ENCODE results near the gene PIAS1. TPM values are rescaled to one million over a fixed set of nuclear protein-coding genes. Genes with fewer than 3 reads are reported as not detected.

The PIAS1 gene
- total RNA-seq, 1 donor from 2014 or later, result 56.3 TPM

GRCh38 chr15:68205954-68206539, 151.9 kb downstream of the PIAS1 start:
- H3K27me3 Mint-ChIP-seq, result no peaks in the 10 kb centered on the region
- peaks cover 34% of the 10 kb centered on the region for H3K4me1 Mint-ChIP-seq
- TF ChIP-seq CTCF (IDR thresholded peaks at IDR 0.05), result no peak
- no peak for DNase-seq
- ChIA-PET CTCF (no interaction called here), POLR2A (no interaction called here)
- peaks cover 5% of the 10 kb centered on the region for H3K36me3 Mint-ChIP-seq (ENCODE audit: low read depth)
- ATAC-seq (ENCODE audit: low read depth), result no peak
- no peak overlapping the region for H3K27ac Mint-ChIP-seq
- H3K4me3 Mint-ChIP-seq, result no peak overlapping the region
- no peaks in the 10 kb centered on the region for H3K9me3 Mint-ChIP-seq
- intact Hi-C loops (cut with micrococcal nuclease), result no loop called here

GRCh38 chr15:68206711-68207151, 152.6 kb downstream of the PIAS1 start:
- Mint-ChIP-seq H3K4me3 (no peak overlapping the region), H3K27me3 (no peaks in the 10 kb centered on the region), H3K27ac (no peak overlapping the region), H3K9me3 (no peaks in the 10 kb centered on the region), H3K36me3 (ENCODE audit: low read depth) (peaks cover 7% of the 10 kb centered on the region), H3K4me1 (peaks cover 34% of the 10 kb centered on the region)
- TF ChIP-seq CTCF (IDR thresholded peaks at IDR 0.05), result no peak
- no peak for ATAC-seq (ENCODE audit: low read depth)
- intact Hi-C loops (cut with micrococcal nuclease), result no loop called here
- DNase-seq, result no peak
- CTCF ChIA-PET, result no interaction called here
- POLR2A ChIA-PET, result no interaction called here

GRCh38 chr15:68207176-68207935, 153.2 kb downstream of the PIAS1 start:
- ChIA-PET POLR2A (no interaction called here), CTCF (no interaction called here)
- Mint-ChIP-seq H3K9me3 (no peaks in the 10 kb centered on the region), H3K4me3 (no peak overlapping the region), H3K36me3 (ENCODE audit: low read depth) (peaks cover 7% of the 10 kb centered on the region), H3K4me1 (peaks cover 34% of the 10 kb centered on the region), H3K27ac (no peak overlapping the region), H3K27me3 (no peaks in the 10 kb centered on the region)
- TF ChIP-seq CTCF (IDR thresholded peaks at IDR 0.05), result no peak
- no peak for ATAC-seq (ENCODE audit: low read depth)
- intact Hi-C loops (cut with micrococcal nuclease), result no loop called here
- DNase-seq, result no peak

GRCh38 chr15:68208136-68208535, 154.0 kb downstream of the PIAS1 start:
- Mint-ChIP-seq H3K4me1 (peaks cover 34% of the 10 kb centered on the region), H3K36me3 (ENCODE audit: low read depth) (peaks cover 7% of the 10 kb centered on the region), H3K27ac (no peak overlapping the region), H3K27me3 (no peaks in the 10 kb centered on the region), H3K4me3 (no peak overlapping the region), H3K9me3 (no peaks in the 10 kb centered on the region)
- POLR2A ChIA-PET, result no interaction called here
- no peak for ATAC-seq (ENCODE audit: low read depth)
- CTCF ChIA-PET, result no interaction called here
- intact Hi-C loops (cut with micrococcal nuclease), result no loop called here
- no peak for TF ChIP-seq CTCF (IDR thresholded peaks at IDR 0.05)
- no peak for DNase-seq

GRCh38 chr15:68208636-68209240, 154.6 kb downstream of the PIAS1 start:
- Mint-ChIP-seq H3K4me3 (no peak overlapping the region), H3K27me3 (no peaks in the 10 kb centered on the region), H3K4me1 (peaks cover 34% of the 10 kb centered on the region), H3K9me3 (no peaks in the 10 kb centered on the region), H3K27ac (no peak overlapping the region), H3K36me3 (ENCODE audit: low read depth) (peaks cover 8% of the 10 kb centered on the region)
- no peak for TF ChIP-seq CTCF (IDR thresholded peaks at IDR 0.05)
- no peak for DNase-seq
- ChIA-PET CTCF (no interaction called here), POLR2A (no interaction called here)
- no peak for ATAC-seq (ENCODE audit: low read depth)
- intact Hi-C loops (cut with micrococcal nuclease), result loop anchor here (1.0 kb wide), 2 partner anchors 21 to 368 kb away; partner anchors contain the start of genes CLN6 and RNU6-1

Data from activated B cell treated with CpG ODN at 0.5 μM for 24 hours (primary cell).